ENCODE results near the gene TRIM10. TPM values are rescaled to one million over a fixed set of nuclear protein-coding genes. Genes with fewer than 3 reads are reported as not detected.

TRIM10 gene
- total RNA-seq, 6 experiments from 2014 or later, result 0.74 to 2.4 (median 1.4) TPM

DNA sequence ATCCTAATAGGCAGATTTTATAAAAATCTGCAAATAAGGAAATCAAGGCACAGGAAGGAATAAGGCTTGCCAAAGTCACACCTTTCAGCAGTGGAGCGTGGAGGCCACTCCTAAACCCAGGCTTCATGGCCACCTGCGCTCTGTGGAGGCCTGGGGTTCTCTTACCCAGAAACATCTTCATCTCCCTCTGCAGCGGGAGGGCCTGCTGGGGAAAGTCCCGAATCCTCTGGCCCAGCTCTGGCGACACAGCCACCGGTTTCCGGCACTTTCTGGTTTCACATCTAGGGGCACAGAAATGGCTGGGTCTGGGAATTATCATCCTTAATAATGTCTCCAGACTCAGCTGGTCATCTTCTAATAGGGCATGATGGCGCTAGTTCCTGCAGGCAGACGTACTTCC, 4.2 kb downstream of the TRIM10 start:
- intact Hi-C loops (cut with DNase I), result no loop called here
- no peak for TF ChIP-seq POLR2A (IDR thresholded peaks at IDR 0.05)
- TF ChIP-seq, protein P1, sequence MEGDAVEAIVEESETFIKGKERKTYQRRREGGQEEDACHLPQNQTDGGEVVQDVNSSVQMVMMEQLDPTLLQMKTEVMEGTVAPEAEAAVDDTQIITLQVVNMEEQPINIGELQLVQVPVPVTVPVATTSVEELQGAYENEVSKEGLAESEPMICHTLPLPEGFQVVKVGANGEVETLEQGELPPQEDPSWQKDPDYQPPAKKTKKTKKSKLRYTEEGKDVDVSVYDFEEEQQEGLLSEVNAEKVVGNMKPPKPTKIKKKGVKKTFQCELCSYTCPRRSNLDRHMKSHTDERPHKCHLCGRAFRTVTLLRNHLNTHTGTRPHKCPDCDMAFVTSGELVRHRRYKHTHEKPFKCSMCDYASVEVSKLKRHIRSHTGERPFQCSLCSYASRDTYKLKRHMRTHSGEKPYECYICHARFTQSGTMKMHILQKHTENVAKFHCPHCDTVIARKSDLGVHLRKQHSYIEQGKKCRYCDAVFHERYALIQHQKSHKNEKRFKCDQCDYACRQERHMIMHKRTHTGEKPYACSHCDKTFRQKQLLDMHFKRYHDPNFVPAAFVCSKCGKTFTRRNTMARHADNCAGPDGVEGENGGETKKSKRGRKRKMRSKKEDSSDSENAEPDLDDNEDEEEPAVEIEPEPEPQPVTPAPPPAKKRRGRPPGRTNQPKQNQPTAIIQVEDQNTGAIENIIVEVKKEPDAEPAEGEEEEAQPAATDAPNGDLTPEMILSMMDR (IDR thresholded peaks at IDR 0.05), result no peak
- Histone ChIP-seq H3K36me3 (no peaks in the 10 kb centered on the region), H3K27ac (no peak overlapping the region), H3K4me3 (no peak overlapping the region), H3K4me1 (no peaks in the 10 kb centered on the region), H3K27me3 (no peaks in the 10 kb centered on the region), H3K9me3 (no peaks in the 10 kb centered on the region)
- no peak for DNase-seq
- no peak for ATAC-seq
- 72% methylated on average over 8 of the region's 9 CpGs for WGBS (ENCODE audit: insufficient coverage, low coverage, low lambda C conversion rate, missing lambda C conversion rate)

DNA sequence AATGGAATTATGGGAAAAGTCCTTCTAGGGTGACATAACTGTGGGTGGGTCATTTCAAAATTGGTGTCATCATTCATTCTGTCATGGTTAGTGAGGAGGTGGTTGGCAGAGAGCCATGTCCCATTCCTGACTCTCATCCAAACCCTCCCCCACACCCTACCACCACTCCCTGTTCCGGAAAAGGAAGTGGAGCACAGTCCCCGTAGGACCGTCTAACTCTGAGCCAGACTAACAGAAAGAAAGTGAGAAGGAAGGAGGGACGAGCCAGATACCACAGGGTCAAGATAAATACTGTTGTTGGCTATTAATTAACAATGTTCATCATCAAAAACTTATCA, 4.8 kb downstream of the TRIM10 start:
- WGBS (ENCODE audit: insufficient coverage, low coverage, low lambda C conversion rate, missing lambda C conversion rate), result 1% methylated on average over 4 of the region's 4 CpGs
- no peaks in the 10 kb centered on the region for H3K4me1 ChIP-seq
- DNase-seq, result peak in 1 of 3 donors; percentile 68

DNA sequence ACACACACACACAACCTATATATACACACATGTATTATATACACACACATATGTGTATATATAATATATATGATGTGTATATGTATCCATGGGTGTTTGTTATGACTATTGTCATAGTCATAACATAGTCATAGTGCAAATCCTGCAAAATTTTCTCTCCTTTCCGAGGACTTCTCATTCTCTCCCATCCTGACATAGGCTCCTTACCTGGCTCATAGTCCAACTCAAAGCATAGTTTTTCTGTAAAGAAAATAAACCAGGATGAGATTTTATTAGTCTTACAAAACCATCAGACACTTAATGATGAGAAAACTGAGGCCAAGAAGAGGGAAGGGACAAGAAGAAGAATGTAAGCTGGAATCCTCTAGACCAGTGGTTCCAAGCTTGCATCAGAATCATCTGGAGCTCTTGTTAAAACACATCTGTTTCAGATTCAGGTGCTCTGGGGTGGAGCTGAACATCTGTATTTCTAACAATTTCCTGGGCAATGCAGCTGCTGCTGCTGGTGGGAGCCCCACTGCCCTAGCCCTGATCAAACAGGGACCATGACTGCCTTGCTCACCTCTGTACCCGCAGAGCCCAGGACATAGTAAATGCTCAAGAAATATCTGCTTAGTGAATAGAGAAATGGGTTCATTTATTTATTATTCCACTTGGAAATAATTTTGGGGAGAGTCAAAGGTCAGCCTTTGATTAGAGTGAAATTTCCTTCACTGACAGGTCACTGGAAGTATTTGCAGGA, 5.3 kb downstream of the TRIM10 start:
- TF ChIP-seq POLR2A (IDR thresholded peaks at IDR 0.05), result no peak
- TF ChIP-seq, protein P1 (IDR thresholded peaks at IDR 0.05), result no peak
- H3K4me1 ChIP-seq, result no peaks in the 10 kb centered on the region
- WGBS (ENCODE audit: insufficient coverage, low coverage, low lambda C conversion rate, missing lambda C conversion rate), result 77% methylated on average over 2 of the region's 2 CpGs
- no peak overlapping the region for H3K4me3 ChIP-seq
- H3K27ac ChIP-seq, result peak overlapping the region in 1 of 3 donors; percentile 15
- no peaks in the 10 kb centered on the region for H3K36me3 ChIP-seq
- no peaks in the 10 kb centered on the region for H3K27me3 ChIP-seq
- no peaks in the 10 kb centered on the region for H3K9me3 ChIP-seq
- no peak for ATAC-seq
- DNase-seq, result no peak
- intact Hi-C loops (cut with DNase I), result no loop called here

More for the DNA sequence above, 4.8 kb downstream of the TRIM10 start:
- no peak overlapping the region for H3K4me3 ChIP-seq
- H3K36me3 ChIP-seq, result no peaks in the 10 kb centered on the region
- no peak overlapping the region for H3K27ac ChIP-seq
- no peaks in the 10 kb centered on the region for H3K27me3 ChIP-seq
- peak; percentile 49 to 80 (median 62) for ATAC-seq
- TF ChIP-seq POLR2A (IDR thresholded peaks at IDR 0.05), result no peak
- TF ChIP-seq, protein P1 (IDR thresholded peaks at IDR 0.05), result no peak
- intact Hi-C loops (cut with DNase I), result no loop called here
- H3K9me3 ChIP-seq, result no peaks in the 10 kb centered on the region

DNA sequence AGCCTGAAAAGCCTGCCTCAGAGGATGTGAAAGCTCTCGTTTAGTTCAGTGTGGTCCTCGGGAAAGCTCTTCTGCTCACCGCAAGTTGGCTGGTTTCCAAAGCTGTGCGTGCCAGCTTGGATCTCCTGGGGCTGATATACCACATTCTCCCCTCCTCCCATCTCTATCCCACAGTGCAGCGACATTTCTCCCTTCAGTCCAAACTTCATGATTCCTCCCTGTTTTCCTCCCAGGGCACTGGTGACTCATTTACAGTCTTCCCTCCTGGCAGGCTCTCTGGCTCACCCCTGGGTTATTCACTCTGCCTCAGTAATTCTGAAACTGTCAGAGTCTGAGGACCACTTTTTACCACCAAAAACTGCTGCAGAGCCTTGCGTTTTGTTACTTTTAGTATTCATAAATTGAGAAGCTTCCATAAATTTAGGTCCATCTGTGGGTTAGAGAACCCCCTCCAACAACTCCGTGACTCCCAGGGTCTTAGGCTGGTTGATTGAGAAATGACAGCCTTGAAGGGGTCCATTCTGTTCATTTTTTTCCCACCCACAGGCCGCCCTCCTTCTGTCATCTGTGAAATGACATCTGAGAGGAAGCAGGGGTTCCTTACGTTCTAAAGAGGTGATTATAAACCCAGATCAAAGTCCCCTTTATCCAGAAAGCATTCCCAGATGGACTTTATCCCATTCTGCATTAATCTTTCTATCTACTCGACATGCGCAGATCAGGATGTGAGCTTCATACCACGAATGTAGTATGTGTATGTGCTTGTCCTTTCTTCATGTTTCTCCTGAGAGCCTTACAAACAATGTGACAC, 6.1 kb downstream of the TRIM10 start:
- peak overlapping the region in 1 of 3 donors; percentile 15 for H3K27ac ChIP-seq
- H3K36me3 ChIP-seq, result no peaks in the 10 kb centered on the region
- intact Hi-C loops (cut with DNase I), result no loop called here
- H3K4me3 ChIP-seq, result no peak overlapping the region
- DNase-seq (no peak), ATAC-seq (peak in 3 of 4 donors; percentile 68 to 83 (median 76))
- TF ChIP-seq POLR2A (IDR thresholded peaks at IDR 0.05), result no peak
- TF ChIP-seq, protein P1 (IDR thresholded peaks at IDR 0.05), result no peak
- WGBS (ENCODE audit: insufficient coverage, low coverage, low lambda C conversion rate, missing lambda C conversion rate), result 40% methylated on average over 9 of the region's 12 CpGs
- H3K4me1 ChIP-seq, result no peaks in the 10 kb centered on the region
- H3K27me3 ChIP-seq, result no peaks in the 10 kb centered on the region
- no peaks in the 10 kb centered on the region for H3K9me3 ChIP-seq

All from right lobe of liver (tissue), 6 donors.